NCI-H2029 treated with DMSO at 0.1 percent for 48 hours (cell line): ENCODE measurements around the gene RGL1.

Experiments
- DNase-seq: peaks from one replicate; lab custom pipeline; 2025; lab: John Stamatoyannopoulos, UW

The RGL1 gene

GRCh38 chr1:183787704-183788103, 17.2 kb upstream of the RGL1 start:
- DNase-seq, result no peak

GRCh38 chr1:183791319-183791718, 13.6 kb upstream of the RGL1 start:
- DNase-seq, result no peak

- no peak for DNase-seq
Observed at GRCh38 chr1:183792300-183792699, 12.6 kb upstream of the RGL1 start.

GRCh38 chr1:183794088-183794487, 10.8 kb upstream of the RGL1 start:
- no peak for DNase-seq

- no peak for DNase-seq
Observed at GRCh38 chr1:183800449-183800848, 4.5 kb upstream of the RGL1 start.

GRCh38 chr1:183801649-183802048, 3.3 kb upstream of the RGL1 start:
- DNase-seq, result no peak

- DNase-seq, result no peak
Observed at GRCh38 chr1:183804387-183804786, 533 bp upstream of the RGL1 start.

- DNase-seq, result no peak
Observed at GRCh38 chr1:183806125-183806524, 1.2 kb downstream of the RGL1 start.

GRCh38 chr1:183806675-183807074, 1.8 kb downstream of the RGL1 start:
- no peak for DNase-seq

GRCh38 chr1:183807549-183808168, 2.7 kb downstream of the RGL1 start:
- DNase-seq, result no peak

GRCh38 chr1:183808296-183809027, 3.5 kb downstream of the RGL1 start:
- DNase-seq, result no peak

- no peak for DNase-seq
Observed at GRCh38 chr1:183810121-183810520, 5.2 kb downstream of the RGL1 start.

- no peak for DNase-seq
Observed at GRCh38 chr1:183810756-183811544, 6.0 kb downstream of the RGL1 start.

GRCh38 chr1:183812128-183812527, 7.2 kb downstream of the RGL1 start:
- no peak for DNase-seq

- no peak for DNase-seq
Observed at GRCh38 chr1:183812686-183813569, 8.0 kb downstream of the RGL1 start.

- DNase-seq, result no peak
Observed at GRCh38 chr1:183814121-183814681, 9.3 kb downstream of the RGL1 start.

- DNase-seq, result no peak
Observed at GRCh38 chr1:183816110-183816509, 11.2 kb downstream of the RGL1 start.

- DNase-seq, result no peak
Observed at GRCh38 chr1:183817576-183818288, 12.8 kb downstream of the RGL1 start.

GRCh38 chr1:183819059-183819458, 14.1 kb downstream of the RGL1 start:
- no peak for DNase-seq

GRCh38 chr1:183821309-183821888, 16.5 kb downstream of the RGL1 start:
- DNase-seq, result no peak
